KG1 (cell line): ENCODE results near the gene MXRA7.

ENCODE experiments used
- DNase-seq: peaks from one replicate; lab custom pipeline; 2025; lab: John Stamatoyannopoulos, UW

MXRA7 gene

GRCh38 chr17:76696763-76697701 lies 13.7 kb downstream of the MXRA7 start:
- DNase-seq: no peak

- DNase-seq: no peak
These were observed 15.5 kb downstream of the MXRA7 start for GRCh38 chr17:76695059-76695831.

- DNase-seq: no peak
These were observed 19.2 kb downstream of the MXRA7 start for GRCh38 chr17:76691379-76692191.

GRCh38 chr17:76690596-76691280 lies 20.0 kb downstream of the MXRA7 start:
- DNase-seq: no peak

GRCh38 chr17:76689859-76690258 lies 20.9 kb downstream of the MXRA7 start:
- DNase-seq: no peak

- DNase-seq: no peak
These were observed 22.6 kb downstream of the MXRA7 start for GRCh38 chr17:76688165-76688622.

- no peak for DNase-seq
These were observed 23.2 kb downstream of the MXRA7 start for GRCh38 chr17:76687298-76688164.

- DNase-seq: no peak
These were observed 24.0 kb downstream of the MXRA7 start for GRCh38 chr17:76686538-76687297.

- no peak for DNase-seq
These were observed 24.9 kb downstream of the MXRA7 start for GRCh38 chr17:76685846-76686245.

GRCh38 chr17:76685366-76685765 lies 25.4 kb downstream of the MXRA7 start:
- DNase-seq: no peak

GRCh38 chr17:76684756-76685155 lies 26.0 kb downstream of the MXRA7 start:
- no peak for DNase-seq

GRCh38 chr17:76683921-76684745 lies 26.6 kb downstream of the MXRA7 start:
- no peak for DNase-seq

- DNase-seq: no peak
These were observed 27.6 kb downstream of the MXRA7 start for GRCh38 chr17:76683011-76683755.

GRCh38 chr17:76682296-76682695 lies 28.5 kb downstream of the MXRA7 start:
- no peak for DNase-seq

GRCh38 chr17:76681222-76682137 lies 29.3 kb downstream of the MXRA7 start:
- peak; percentile 41 for DNase-seq

- DNase-seq: no peak
These were observed 31.5 kb downstream of the MXRA7 start for GRCh38 chr17:76679239-76679638.

- DNase-seq: no peak
These were observed 32.4 kb downstream of the MXRA7 start for GRCh38 chr17:76678330-76678729.
